GM12878 (cell line): Measurements from ENCODE around the gene GCDH. TPM values are rescaled to one million over a fixed set of nuclear protein-coding genes. Genes with fewer than 3 reads are reported as not detected.

ENCODE experiments used
- MYC ChIP-seq: IDR thresholded peaks from 2 replicates; pipeline ENCODE4 v1.6.1; 2011; ENCODE audit warnings: mild to moderate bottlenecking, low read length, moderate library complexity, inconsistent platforms; ENCODE audit not compliant: insufficient read depth, insufficient replicate concordance, insufficient read length, severe bottlenecking
- NRF1 ChIP-seq: conservative IDR thresholded peaks from 2 replicates; pipeline ENCODE4 v1.6.1; 2011; ENCODE audit warnings: mild to moderate bottlenecking, low read depth, low read length, improper control_type of control experiment
- RCOR1 ChIP-seq: conservative IDR thresholded peaks from 2 replicates; pipeline ENCODE4 v1.6.1; 2012; ENCODE audit warnings: low read depth, low read length, improper control_type of control experiment
- RELA ChIP-seq: fragments of 450-650 bp; IDR thresholded peaks from 2 replicates; pipeline ENCODE4 v1.8.0; 2014; ENCODE audit warnings: borderline replicate concordance; ENCODE audit not compliant: partially characterized antibody
- REST ChIP-seq: IDR thresholded peaks from 2 replicates; pipeline ENCODE4 v1.6.1; 2012; ENCODE audit warnings: mild to moderate bottlenecking, low read depth, low read length
- SREBF2 ChIP-seq: IDR thresholded peaks from 2 replicates; pipeline ENCODE4 v1.6.1; 2012; ENCODE audit warnings: mild to moderate bottlenecking, low read length
- SRF ChIP-seq, 2 experiments: IDR thresholded peaks; 2 replicates each; pipeline ENCODE4 v1.6.1; 2011; ENCODE audit warnings: low read depth in 2 of 2, low read length in 2 of 2, mild to moderate bottlenecking in 1 of 2, moderate library complexity in 1 of 2
- TARDBP ChIP-seq: IDR thresholded peaks from 2 replicates; pipeline ENCODE4 v1.6.1; 2016; ENCODE audit warnings: borderline replicate concordance
- USF1 ChIP-seq: IDR thresholded peaks from 2 replicates; pipeline ENCODE4 v1.6.1; 2011; ENCODE audit warnings: borderline replicate concordance, low read depth, mild to moderate bottlenecking, moderate library complexity, mixed read lengths, low read length; ENCODE audit not compliant: insufficient read depth; ENCODE audit errors: extremely low read length
- USF2 ChIP-seq: IDR thresholded peaks from 2 replicates; pipeline ENCODE4 v1.6.1; 2011; ENCODE audit warnings: low read depth, low read length, improper control_type of control experiment, borderline replicate concordance
- polyA plus RNA-seq, 11 experiments: library from polyadenylated mRNA; depleted of rRNA in 4 of 11; unstranded in 6 of 11; stranded (reverse) in 5 of 11; fragments of >200 nt; fragmentation: Nextera tagmentation in 4 of 11; fragmentation: Illumina TruSeq in 1 of 11; extraction: Ambion mirVana in 4 of 11; extraction: Trizol in 1 of 11; gene quantifications; 1 replicate in 1 of 11; 2 replicates in 10 of 11; pipeline versions ENCODE4 v1.2.1 to v1.2.3, GENCODE V29; 2011 to 2016; ENCODE audit warnings: inconsistent platforms in 2 of 11, missing spikeins in 2 of 11, low read depth in 1 of 11
- total RNA-seq, 4 experiments: library from RNA; depleted of rRNA in 3 of 4; stranded (reverse); fragments of >200 nt in 3 of 4; fragmentation: Illumina TruSeq in 1 of 4; extraction: Trizol in 1 of 4; gene quantifications; 2 replicates each; pipeline versions ENCODE4 v1.2.1 to v1.2.3, GENCODE V29; 2013 to 2021
- TF ChIP-seq, protein P1 (sequence below): IDR thresholded peaks from 2 replicates; pipeline ENCODE4 v1.6.1; 2012; ENCODE audit warnings: improper control_type of control experiment, low read depth, low read length; ENCODE audit not compliant: insufficient replicate concordance
- TF ChIP-seq, protein P2 (sequence below): fragments of 450-650 bp; IDR thresholded peaks from 2 replicates; pipeline ENCODE4 v1.6.1; 2016; ENCODE audit warnings: mild to moderate bottlenecking
- TF ChIP-seq, protein P3 (sequence below): IDR thresholded peaks from 2 replicates; pipeline ENCODE4 v1.6.1; 2012; ENCODE audit warnings: low read depth, low read length, improper control_type of control experiment

The GCDH gene
- total and polyA plus RNA-seq, 10 of the 15 experiments (the other 5 are each of a cell fraction or from before 2014, with no cell fraction given), result 4.2 to 69.4 (median 39.7) TPM

- TF ChIP-seq, protein P1, sequence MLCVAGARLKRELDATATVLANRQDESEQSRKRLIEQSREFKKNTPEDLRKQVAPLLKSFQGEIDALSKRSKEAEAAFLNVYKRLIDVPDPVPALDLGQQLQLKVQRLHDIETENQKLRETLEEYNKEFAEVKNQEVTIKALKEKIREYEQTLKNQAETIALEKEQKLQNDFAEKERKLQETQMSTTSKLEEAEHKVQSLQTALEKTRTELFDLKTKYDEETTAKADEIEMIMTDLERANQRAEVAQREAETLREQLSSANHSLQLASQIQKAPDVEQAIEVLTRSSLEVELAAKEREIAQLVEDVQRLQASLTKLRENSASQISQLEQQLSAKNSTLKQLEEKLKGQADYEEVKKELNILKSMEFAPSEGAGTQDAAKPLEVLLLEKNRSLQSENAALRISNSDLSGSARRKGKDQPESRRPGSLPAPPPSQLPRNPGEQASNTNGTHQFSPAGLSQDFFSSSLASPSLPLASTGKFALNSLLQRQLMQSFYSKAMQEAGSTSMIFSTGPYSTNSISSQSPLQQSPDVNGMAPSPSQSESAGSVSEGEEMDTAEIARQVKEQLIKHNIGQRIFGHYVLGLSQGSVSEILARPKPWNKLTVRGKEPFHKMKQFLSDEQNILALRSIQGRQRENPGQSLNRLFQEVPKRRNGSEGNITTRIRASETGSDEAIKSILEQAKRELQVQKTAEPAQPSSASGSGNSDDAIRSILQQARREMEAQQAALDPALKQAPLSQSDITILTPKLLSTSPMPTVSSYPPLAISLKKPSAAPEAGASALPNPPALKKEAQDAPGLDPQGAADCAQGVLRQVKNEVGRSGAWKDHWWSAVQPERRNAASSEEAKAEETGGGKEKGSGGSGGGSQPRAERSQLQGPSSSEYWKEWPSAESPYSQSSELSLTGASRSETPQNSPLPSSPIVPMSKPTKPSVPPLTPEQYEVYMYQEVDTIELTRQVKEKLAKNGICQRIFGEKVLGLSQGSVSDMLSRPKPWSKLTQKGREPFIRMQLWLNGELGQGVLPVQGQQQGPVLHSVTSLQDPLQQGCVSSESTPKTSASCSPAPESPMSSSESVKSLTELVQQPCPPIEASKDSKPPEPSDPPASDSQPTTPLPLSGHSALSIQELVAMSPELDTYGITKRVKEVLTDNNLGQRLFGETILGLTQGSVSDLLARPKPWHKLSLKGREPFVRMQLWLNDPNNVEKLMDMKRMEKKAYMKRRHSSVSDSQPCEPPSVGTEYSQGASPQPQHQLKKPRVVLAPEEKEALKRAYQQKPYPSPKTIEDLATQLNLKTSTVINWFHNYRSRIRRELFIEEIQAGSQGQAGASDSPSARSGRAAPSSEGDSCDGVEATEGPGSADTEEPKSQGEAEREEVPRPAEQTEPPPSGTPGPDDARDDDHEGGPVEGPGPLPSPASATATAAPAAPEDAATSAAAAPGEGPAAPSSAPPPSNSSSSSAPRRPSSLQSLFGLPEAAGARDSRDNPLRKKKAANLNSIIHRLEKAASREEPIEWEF, result peak; percentile 84
- TF ChIP-seq MYC (peak; percentile 22), USF1 (peak; percentile 57), NRF1 (no peak), RCOR1 (0 out of 2 replicates have a peak, but pooled peaks have one; percentile 78), SREBF2 (0 out of 2 replicates have a peak, but pooled peaks have one; percentile 50), RELA (peak; percentile 83), USF2 (peak; percentile 4; the same call in 1 of the 2 replicates), REST (peak; percentile 36), TARDBP (peak; percentile 85; the same call in 1 of the 2 replicates), SRF (IDR thresholded peaks at IDR 0.05; ENCODE audit: low read depth in 2 of 2, low read length in 2 of 2) (peak in 1 of 2 experiments; percentile 4; a peak in 1 of 4 replicates)
- TF ChIP-seq, protein P2, sequence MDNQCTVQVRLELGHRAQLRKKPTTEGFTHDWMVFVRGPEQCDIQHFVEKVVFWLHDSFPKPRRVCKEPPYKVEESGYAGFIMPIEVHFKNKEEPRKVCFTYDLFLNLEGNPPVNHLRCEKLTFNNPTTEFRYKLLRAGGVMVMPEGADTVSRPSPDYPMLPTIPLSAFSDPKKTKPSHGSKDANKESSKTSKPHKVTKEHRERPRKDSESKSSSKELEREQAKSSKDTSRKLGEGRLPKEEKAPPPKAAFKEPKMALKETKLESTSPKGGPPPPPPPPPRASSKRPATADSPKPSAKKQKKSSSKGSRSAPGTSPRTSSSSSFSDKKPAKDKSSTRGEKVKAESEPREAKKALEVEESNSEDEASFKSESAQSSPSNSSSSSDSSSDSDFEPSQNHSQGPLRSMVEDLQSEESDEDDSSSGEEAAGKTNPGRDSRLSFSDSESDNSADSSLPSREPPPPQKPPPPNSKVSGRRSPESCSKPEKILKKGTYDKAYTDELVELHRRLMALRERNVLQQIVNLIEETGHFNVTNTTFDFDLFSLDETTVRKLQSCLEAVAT, result peak; percentile 74
- TF ChIP-seq, protein P3, sequence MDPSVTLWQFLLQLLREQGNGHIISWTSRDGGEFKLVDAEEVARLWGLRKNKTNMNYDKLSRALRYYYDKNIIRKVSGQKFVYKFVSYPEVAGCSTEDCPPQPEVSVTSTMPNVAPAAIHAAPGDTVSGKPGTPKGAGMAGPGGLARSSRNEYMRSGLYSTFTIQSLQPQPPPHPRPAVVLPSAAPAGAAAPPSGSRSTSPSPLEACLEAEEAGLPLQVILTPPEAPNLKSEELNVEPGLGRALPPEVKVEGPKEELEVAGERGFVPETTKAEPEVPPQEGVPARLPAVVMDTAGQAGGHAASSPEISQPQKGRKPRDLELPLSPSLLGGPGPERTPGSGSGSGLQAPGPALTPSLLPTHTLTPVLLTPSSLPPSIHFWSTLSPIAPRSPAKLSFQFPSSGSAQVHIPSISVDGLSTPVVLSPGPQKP, result peak; percentile 87
Observed at GRCh38 chr19:12933287-12934072, 42.5 kb downstream of the GCDH start, which contains the start of gene FARSA (continued).
